Right atrium auricular region (tissue), 2 donors: ENCODE measurements around the gene TNS3. TPM values are rescaled to one million over a fixed set of nuclear protein-coding genes. Genes with fewer than 3 reads are reported as not detected.

Experiments
- DNase-seq: peaks from one replicate; pipeline ENCODE4 v3.0.0-alpha.2; 2019; ENCODE audit warnings: low spot score
- H3K27ac ChIP-seq, 2 donors: fragments of 200-600 bp; sonication (generic); 1 replicate in 1 of 2; 2 replicates in 1 of 2; pipeline ENCODE4 v1.5.1; 2016 to 2019
- H3K27me3 ChIP-seq, 2 donors: fragments of 200-600 bp; sonication (generic); one replicate each; pipeline versions ENCODE4 v1.5.1 to v1.6.0; 2017 to 2019
- H3K36me3 ChIP-seq: fragments of 200-600 bp; sonication (generic); one replicate; pipeline ENCODE4 v1.5.1; 2016
- H3K4me1 ChIP-seq, 2 donors: fragments of 200-600 bp; sonication (generic); one replicate each; pipeline versions ENCODE4 v1.5.1 to v1.6.0; 2017 to 2019
- H3K4me3 ChIP-seq, 2 donors: fragments of 200-600 bp; sonication (generic); 1 replicate in 1 of 2; 2 replicates in 1 of 2; pipeline ENCODE4 v1.5.1; 2017 to 2019; ENCODE audit warnings: mild to moderate bottlenecking in 1 of 2, moderate library complexity in 1 of 2
- H3K9me3 ChIP-seq, 2 donors: fragments of 200-600 bp; sonication (generic); one replicate each; pipeline ENCODE4 v1.5.1; 2019
- CTCF ChIP-seq, 2 donors: fragments of 200-600 bp; sonication (generic); IDR thresholded peaks; one replicate each; pipeline ENCODE4 v1.5.1; 2019; ENCODE audit warnings: antibody characterized with exemption in 2 of 2
- total RNA-seq, 2 donors: library from RNA; depleted of rRNA; stranded (reverse); fragments of >200 nt; gene quantifications; one replicate each; pipeline ENCODE4 v1.1.0, GENCODE V29; 2016

Gene TNS3
- total RNA-seq, 2 donors from 2014 or later: 39.7 to 44.4 TPM

- Histone ChIP-seq H3K27ac (peak overlapping the region; percentile 84 to 87), H3K4me3 (no peak overlapping the region), H3K4me1 (peaks cover 0 to 71% of the 10 kb centered on the region in 2 donors), H3K27me3 (no peaks in the 10 kb centered on the region), H3K36me3 (no peaks in the 10 kb centered on the region), H3K9me3 (no peaks in the 10 kb centered on the region)
- peak in 1 of 2 donors; percentile 23 for TF ChIP-seq CTCF (IDR thresholded peaks at IDR 0.05)
- DNase-seq: no peak
These were observed 98.2 kb downstream of the TNS3 start for GRCh38 chr7:47483604-47484273.

- H3K27ac ChIP-seq: peak overlapping the region; percentile 77 to 87
- TF ChIP-seq CTCF (IDR thresholded peaks at IDR 0.05): no peak
- no peaks in the 10 kb centered on the region for H3K9me3 ChIP-seq
- DNase-seq: no peak
- no peaks in the 10 kb centered on the region for H3K27me3 ChIP-seq
- no peaks in the 10 kb centered on the region for H3K36me3 ChIP-seq
- H3K4me1 ChIP-seq: peaks cover 0 to 70% of the 10 kb centered on the region in 2 donors
- H3K4me3 ChIP-seq: no peak overlapping the region
These were observed 99.7 kb downstream of the TNS3 start for GRCh38 chr7:47482013-47482875.

- H3K9me3 ChIP-seq: no peaks in the 10 kb centered on the region
- TF ChIP-seq CTCF (IDR thresholded peaks at IDR 0.05): no peak
- no peak overlapping the region for H3K4me3 ChIP-seq
- peak overlapping the region; percentile 77 to 87 for H3K27ac ChIP-seq
- no peak for DNase-seq
- H3K4me1 ChIP-seq: peaks cover 0 to 74% of the 10 kb centered on the region in 2 donors
- H3K27me3 ChIP-seq: no peaks in the 10 kb centered on the region
- no peaks in the 10 kb centered on the region for H3K36me3 ChIP-seq
These were observed 100.3 kb downstream of the TNS3 start for GRCh38 chr7:47481541-47482012.

- Histone ChIP-seq H3K4me1 (peaks cover 0 to 72% of the 10 kb centered on the region in 2 donors), H3K4me3 (no peak overlapping the region), H3K36me3 (no peaks in the 10 kb centered on the region), H3K9me3 (no peaks in the 10 kb centered on the region), H3K27me3 (no peaks in the 10 kb centered on the region), H3K27ac (peak overlapping the region; percentile 77 to 87)
- TF ChIP-seq CTCF (IDR thresholded peaks at IDR 0.05): no peak
- no peak for DNase-seq
These were observed 101.1 kb downstream of the TNS3 start for GRCh38 chr7:47480576-47481538.

GRCh38 chr7:47479821-47480575, 101.9 kb downstream of the TNS3 start:
- Histone ChIP-seq H3K9me3 (no peaks in the 10 kb centered on the region), H3K4me3 (no peak overlapping the region), H3K27me3 (no peaks in the 10 kb centered on the region), H3K27ac (peak overlapping the region; percentile 36 to 87), H3K4me1 (peaks cover 0 to 73% of the 10 kb centered on the region in 2 donors), H3K36me3 (no peaks in the 10 kb centered on the region)
- DNase-seq: no peak
- TF ChIP-seq CTCF (IDR thresholded peaks at IDR 0.05): no peak
